Measurements from ENCODE around the gene PROM1. TPM values are rescaled to one million over a fixed set of nuclear protein-coding genes. Genes with fewer than 3 reads are reported as not detected.

Gene PROM1
- total RNA-seq, 1 donor from 2014 or later, result 55.9 TPM

DNA sequence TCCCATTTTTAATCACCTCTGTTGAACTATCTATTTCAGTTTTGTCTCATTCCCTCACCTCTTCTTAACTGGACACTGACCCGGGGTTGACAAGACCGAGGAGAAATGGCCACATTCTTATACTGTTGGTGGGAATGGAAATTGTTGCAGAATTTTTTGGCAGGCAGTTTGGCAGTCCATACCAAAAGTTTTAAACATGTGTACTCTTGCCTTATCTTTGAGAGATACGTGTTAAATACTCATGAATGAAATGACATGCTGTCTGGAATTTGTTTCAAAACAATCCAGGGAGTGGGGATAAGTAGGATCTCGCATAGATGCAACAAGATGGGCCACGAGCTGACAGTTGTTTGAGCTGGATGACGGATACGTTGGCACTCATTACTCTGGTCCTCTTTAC, 157.3 kb downstream of the PROM1 start:
- Histone ChIP-seq H3K9me3 (ENCODE audit: low read depth) (no peaks in the 10 kb centered on the region), H3K4me1 (no peaks in the 10 kb centered on the region), H3K4me3 (no peak overlapping the region), H3K4me2 (no peak overlapping the region), H3K36me3 (no peaks in the 10 kb centered on the region), H4K20me1 (ENCODE audit: low read depth) (no peaks in the 10 kb centered on the region), H3K27me3 (no peaks in the 10 kb centered on the region), H3K9ac (no peak overlapping the region), H3K79me2 (ENCODE audit: low read depth) (no peaks in the 10 kb centered on the region), H3K27ac (no peak overlapping the region), H3F3A (ENCODE audit: low read depth) (no peaks in the 10 kb centered on the region), H2AFZ (replicated peaks) (no peak overlapping the region)
- H3K9me3 Mint-ChIP-seq, result no peaks in the 10 kb centered on the region
- no peak overlapping the region for H3K4me3 Mint-ChIP-seq
- H3K36me3 Mint-ChIP-seq, result no peaks in the 10 kb centered on the region
- no peak for TF ChIP-seq EZH2 (IDR thresholded peaks at IDR 0.05)
- TF ChIP-seq EZH2phosphoT487 (IDR thresholded peaks at IDR 0.05), result no peak
- TF ChIP-seq, protein P1, sequence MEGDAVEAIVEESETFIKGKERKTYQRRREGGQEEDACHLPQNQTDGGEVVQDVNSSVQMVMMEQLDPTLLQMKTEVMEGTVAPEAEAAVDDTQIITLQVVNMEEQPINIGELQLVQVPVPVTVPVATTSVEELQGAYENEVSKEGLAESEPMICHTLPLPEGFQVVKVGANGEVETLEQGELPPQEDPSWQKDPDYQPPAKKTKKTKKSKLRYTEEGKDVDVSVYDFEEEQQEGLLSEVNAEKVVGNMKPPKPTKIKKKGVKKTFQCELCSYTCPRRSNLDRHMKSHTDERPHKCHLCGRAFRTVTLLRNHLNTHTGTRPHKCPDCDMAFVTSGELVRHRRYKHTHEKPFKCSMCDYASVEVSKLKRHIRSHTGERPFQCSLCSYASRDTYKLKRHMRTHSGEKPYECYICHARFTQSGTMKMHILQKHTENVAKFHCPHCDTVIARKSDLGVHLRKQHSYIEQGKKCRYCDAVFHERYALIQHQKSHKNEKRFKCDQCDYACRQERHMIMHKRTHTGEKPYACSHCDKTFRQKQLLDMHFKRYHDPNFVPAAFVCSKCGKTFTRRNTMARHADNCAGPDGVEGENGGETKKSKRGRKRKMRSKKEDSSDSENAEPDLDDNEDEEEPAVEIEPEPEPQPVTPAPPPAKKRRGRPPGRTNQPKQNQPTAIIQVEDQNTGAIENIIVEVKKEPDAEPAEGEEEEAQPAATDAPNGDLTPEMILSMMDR (IDR thresholded peaks at IDR 0.05), result no peak
- peaks cover 7% of the 10 kb centered on the region for H3K27me3 Mint-ChIP-seq (ENCODE audit: insufficient read depth, low read depth)
- H3K27ac Mint-ChIP-seq, result no peak overlapping the region
- H3K4me1 Mint-ChIP-seq, result no peaks in the 10 kb centered on the region
- DNase-seq (ENCODE audit: low spot score), result no peak

DNA sequence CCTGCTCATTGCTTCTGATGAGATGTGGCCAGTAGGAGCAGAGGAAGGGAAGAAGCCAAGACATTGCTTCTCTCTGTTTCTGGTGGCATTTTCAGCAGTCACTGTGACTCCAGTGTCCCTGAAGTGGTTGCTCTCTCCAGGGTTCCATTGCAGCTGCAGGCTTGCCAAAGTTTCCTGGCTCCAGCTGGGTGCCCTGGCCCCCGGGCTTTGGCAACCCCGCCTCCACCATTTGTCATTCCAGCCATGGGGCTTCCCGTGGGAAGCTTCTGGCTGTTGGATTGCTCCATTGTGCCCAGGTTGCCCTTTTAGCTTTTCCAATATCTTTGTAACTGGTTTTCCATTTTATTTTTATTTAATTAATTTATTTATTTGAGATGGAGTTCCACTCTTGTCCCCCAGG, 158.0 kb downstream of the PROM1 start:
- Histone ChIP-seq H3K4me3 (no peak overlapping the region), H3K36me3 (no peaks in the 10 kb centered on the region), H3K4me1 (no peaks in the 10 kb centered on the region), H3K79me2 (ENCODE audit: low read depth) (no peaks in the 10 kb centered on the region), H4K20me1 (ENCODE audit: low read depth) (no peaks in the 10 kb centered on the region), H3K27me3 (no peaks in the 10 kb centered on the region), H2AFZ (replicated peaks) (no peak overlapping the region), H3K27ac (no peak overlapping the region), H3F3A (ENCODE audit: low read depth) (no peaks in the 10 kb centered on the region), H3K9me3 (ENCODE audit: low read depth) (no peaks in the 10 kb centered on the region), H3K4me2 (no peak overlapping the region), H3K9ac (no peak overlapping the region)
- H3K27ac Mint-ChIP-seq, result no peak overlapping the region
- TF ChIP-seq, protein P1 (IDR thresholded peaks at IDR 0.05), result no peak
- no peak for TF ChIP-seq EZH2phosphoT487 (IDR thresholded peaks at IDR 0.05)
- no peak for TF ChIP-seq EZH2 (IDR thresholded peaks at IDR 0.05)
- no peaks in the 10 kb centered on the region for H3K9me3 Mint-ChIP-seq
- H3K27me3 Mint-ChIP-seq (ENCODE audit: insufficient read depth, low read depth), result peaks cover 7% of the 10 kb centered on the region
- no peaks in the 10 kb centered on the region for H3K4me1 Mint-ChIP-seq
- H3K4me3 Mint-ChIP-seq, result no peak overlapping the region
- DNase-seq (ENCODE audit: low spot score), result no peak
- H3K36me3 Mint-ChIP-seq, result no peaks in the 10 kb centered on the region

DNA sequence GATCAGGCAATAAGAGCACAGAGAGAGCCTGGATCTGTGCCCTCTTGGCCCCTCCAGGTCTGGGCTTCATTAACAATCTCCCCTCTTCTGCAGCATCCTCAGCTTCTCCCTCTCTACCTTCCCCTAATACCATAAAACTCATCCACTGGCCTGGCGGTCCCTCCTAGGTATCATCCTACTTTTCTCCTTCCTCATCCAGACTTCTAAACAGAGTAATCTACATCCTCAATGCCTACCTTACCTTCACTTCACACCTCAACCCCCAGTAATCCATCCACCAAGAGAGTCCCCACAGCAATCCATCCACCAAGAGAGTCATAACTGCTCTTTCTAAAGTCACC, 162.3 kb downstream of the PROM1 start:
- Histone ChIP-seq H3K9me3 (ENCODE audit: low read depth) (no peaks in the 10 kb centered on the region), H4K20me1 (ENCODE audit: low read depth) (no peaks in the 10 kb centered on the region), H3K4me2 (no peak overlapping the region), H3K36me3 (no peaks in the 10 kb centered on the region), H2AFZ (replicated peaks) (no peak overlapping the region), H3F3A (ENCODE audit: low read depth) (no peaks in the 10 kb centered on the region), H3K4me3 (no peak overlapping the region), H3K27me3 (no peaks in the 10 kb centered on the region), H3K79me2 (ENCODE audit: low read depth) (no peaks in the 10 kb centered on the region), H3K27ac (no peak overlapping the region), H3K9ac (no peak overlapping the region), H3K4me1 (no peaks in the 10 kb centered on the region)
- TF ChIP-seq, protein P1 (IDR thresholded peaks at IDR 0.05), result no peak
- no peak for TF ChIP-seq EZH2phosphoT487 (IDR thresholded peaks at IDR 0.05)
- TF ChIP-seq EZH2 (IDR thresholded peaks at IDR 0.05), result no peak
- Mint-ChIP-seq H3K4me1 (no peaks in the 10 kb centered on the region), H3K36me3 (no peaks in the 10 kb centered on the region), H3K27me3 (ENCODE audit: insufficient read depth, low read depth) (peaks cover 7% of the 10 kb centered on the region), H3K9me3 (no peaks in the 10 kb centered on the region), H3K27ac (no peak overlapping the region), H3K4me3 (no peak overlapping the region)
- no peak for DNase-seq (ENCODE audit: low spot score)

All from neural progenitor cell (in vitro differentiated cells).